ENCODE results near the gene CACNA2D2. TPM values are rescaled to one million over a fixed set of nuclear protein-coding genes. Genes with fewer than 3 reads are reported as not detected.

CACNA2D2 gene
- total RNA-seq, 1 experiment from 2014 or later, result not detected

- Histone ChIP-seq H3K9me3 (replicated peaks) (no peaks in the 10 kb centered on the region), H3K4me1 (replicated peaks) (peaks cover 4% of the 10 kb centered on the region), H3K4me3 (no peak overlapping the region), H3K27ac (no peak overlapping the region), H3K27me3 (replicated peaks) (peaks cover 46% of the 10 kb centered on the region), H3K36me3 (no peaks in the 10 kb centered on the region)
- DNase-seq (ENCODE audit: low read depth in 1 of 2, low spot score in 2 of 2), result no peak
Observed at GRCh38 chr3:50502225-50502583, 1.2 kb downstream of the CACNA2D2 start.

- Histone ChIP-seq H3K9me3 (replicated peaks) (no peaks in the 10 kb centered on the region), H3K36me3 (no peaks in the 10 kb centered on the region), H3K27me3 (replicated peaks) (peaks cover 20% of the 10 kb centered on the region; the same call in 1 of the 2 replicates), H3K4me1 (replicated peaks) (no peaks in the 10 kb centered on the region), H3K4me3 (no peak overlapping the region), H3K27ac (no peak overlapping the region)
- DNase-seq (ENCODE audit: low read depth in 1 of 2, low spot score in 2 of 2), result no peak
Observed at GRCh38 chr3:50495609-50496423, 7.6 kb downstream of the CACNA2D2 start.

- Histone ChIP-seq H3K4me3 (no peak overlapping the region), H3K4me1 (replicated peaks) (no peaks in the 10 kb centered on the region), H3K9me3 (replicated peaks) (no peaks in the 10 kb centered on the region), H3K27me3 (replicated peaks) (0 out of 2 replicates have a peak, but pooled peaks cover 10% of the 10 kb centered on the region), H3K27ac (no peak overlapping the region), H3K36me3 (no peaks in the 10 kb centered on the region)
- no peak for DNase-seq (ENCODE audit: low read depth in 1 of 2, low spot score in 2 of 2)
Observed at GRCh38 chr3:50494126-50494525, 9.3 kb downstream of the CACNA2D2 start.

GRCh38 chr3:50493623-50494022 lies 9.8 kb downstream of the CACNA2D2 start:
- DNase-seq (ENCODE audit: low read depth in 1 of 2, low spot score in 2 of 2), result no peak
- no peaks in the 10 kb centered on the region for H3K9me3 ChIP-seq (replicated peaks)
- no peak overlapping the region for H3K4me3 ChIP-seq
- no peaks in the 10 kb centered on the region for H3K4me1 ChIP-seq (replicated peaks)
- H3K27me3 ChIP-seq (replicated peaks), result 0 out of 2 replicates have a peak, but pooled peaks cover 9% of the 10 kb centered on the region
- no peak overlapping the region for H3K27ac ChIP-seq
- H3K36me3 ChIP-seq, result no peaks in the 10 kb centered on the region

GRCh38 chr3:50493086-50493485 lies 10.3 kb downstream of the CACNA2D2 start:
- Histone ChIP-seq H3K36me3 (no peaks in the 10 kb centered on the region), H3K27me3 (replicated peaks) (0 out of 2 replicates have a peak, but pooled peaks cover 7% of the 10 kb centered on the region), H3K4me3 (no peak overlapping the region), H3K4me1 (replicated peaks) (no peaks in the 10 kb centered on the region), H3K27ac (no peak overlapping the region), H3K9me3 (replicated peaks) (no peaks in the 10 kb centered on the region)
- DNase-seq (ENCODE audit: low read depth in 1 of 2, low spot score in 2 of 2), result no peak

GRCh38 chr3:50491023-50491422 lies 12.4 kb downstream of the CACNA2D2 start:
- Histone ChIP-seq H3K4me1 (replicated peaks) (no peaks in the 10 kb centered on the region), H3K27ac (no peak overlapping the region), H3K27me3 (replicated peaks) (0 out of 2 replicates have a peak, but pooled peaks cover 4% of the 10 kb centered on the region), H3K4me3 (no peak overlapping the region), H3K9me3 (replicated peaks) (no peaks in the 10 kb centered on the region), H3K36me3 (no peaks in the 10 kb centered on the region)
- DNase-seq (ENCODE audit: low read depth in 1 of 2, low spot score in 2 of 2), result no peak

- no peaks in the 10 kb centered on the region for H3K9me3 ChIP-seq (replicated peaks)
- no peak overlapping the region for H3K27ac ChIP-seq
- H3K4me3 ChIP-seq, result no peak overlapping the region
- DNase-seq (ENCODE audit: low read depth in 1 of 2, low spot score in 2 of 2), result no peak
- no peaks in the 10 kb centered on the region for H3K36me3 ChIP-seq
- H3K27me3 ChIP-seq (replicated peaks), result no peaks in the 10 kb centered on the region
- no peaks in the 10 kb centered on the region for H3K4me1 ChIP-seq (replicated peaks)
Observed at GRCh38 chr3:50490424-50490823, 13.0 kb downstream of the CACNA2D2 start.

GRCh38 chr3:50487181-50487580 lies 16.3 kb downstream of the CACNA2D2 start:
- Histone ChIP-seq H3K9me3 (replicated peaks) (no peaks in the 10 kb centered on the region), H3K4me3 (no peak overlapping the region), H3K27me3 (replicated peaks) (no peaks in the 10 kb centered on the region; the same call in 1 of the 2 replicates), H3K36me3 (no peaks in the 10 kb centered on the region), H3K4me1 (replicated peaks) (no peaks in the 10 kb centered on the region), H3K27ac (no peak overlapping the region)
- no peak for DNase-seq (ENCODE audit: low read depth in 1 of 2, low spot score in 2 of 2)

- H3K4me3 ChIP-seq, result no peak overlapping the region
- H3K27ac ChIP-seq, result no peak overlapping the region
- no peak for DNase-seq (ENCODE audit: low read depth in 1 of 2, low spot score in 2 of 2)
Observed at GRCh38 chr3:50486219-50486888, 17.1 kb downstream of the CACNA2D2 start.

GRCh38 chr3:50484722-50485121 lies 18.7 kb downstream of the CACNA2D2 start:
- no peaks in the 10 kb centered on the region; the same call in 1 of the 2 replicates for H3K27me3 ChIP-seq (replicated peaks)
- no peak overlapping the region for H3K27ac ChIP-seq
- no peaks in the 10 kb centered on the region for H3K4me1 ChIP-seq (replicated peaks)
- H3K9me3 ChIP-seq (replicated peaks), result no peaks in the 10 kb centered on the region
- no peak overlapping the region for H3K4me3 ChIP-seq
- H3K36me3 ChIP-seq, result no peaks in the 10 kb centered on the region
- DNase-seq (ENCODE audit: low read depth in 1 of 2, low spot score in 2 of 2), result no peak

More at GRCh38 chr3:50486219-50486888, 17.1 kb downstream of the CACNA2D2 start:
- Histone ChIP-seq H3K9me3 (replicated peaks) (no peaks in the 10 kb centered on the region), H3K27me3 (replicated peaks) (no peaks in the 10 kb centered on the region; the same call in 1 of the 2 replicates), H3K36me3 (no peaks in the 10 kb centered on the region), H3K4me1 (replicated peaks) (no peaks in the 10 kb centered on the region)

GRCh38 chr3:50483374-50483773 lies 20.1 kb downstream of the CACNA2D2 start:
- H3K27me3 ChIP-seq (replicated peaks), result no peaks in the 10 kb centered on the region; the same call in 1 of the 2 replicates
- H3K36me3 ChIP-seq, result no peaks in the 10 kb centered on the region
- DNase-seq (ENCODE audit: low read depth in 1 of 2, low spot score in 2 of 2), result no peak
- no peak overlapping the region for H3K4me3 ChIP-seq
- no peaks in the 10 kb centered on the region for H3K4me1 ChIP-seq (replicated peaks)
- no peaks in the 10 kb centered on the region for H3K9me3 ChIP-seq (replicated peaks)
- H3K27ac ChIP-seq, result no peak overlapping the region

GRCh38 chr3:50481992-50482391 lies 21.4 kb downstream of the CACNA2D2 start:
- no peaks in the 10 kb centered on the region for H3K9me3 ChIP-seq (replicated peaks)
- DNase-seq (ENCODE audit: low read depth in 1 of 2, low spot score in 2 of 2), result no peak
- H3K36me3 ChIP-seq, result no peaks in the 10 kb centered on the region
- H3K4me3 ChIP-seq, result no peak overlapping the region
- H3K27me3 ChIP-seq (replicated peaks), result no peaks in the 10 kb centered on the region; the same call in 1 of the 2 replicates
- no peaks in the 10 kb centered on the region for H3K4me1 ChIP-seq (replicated peaks)
- H3K27ac ChIP-seq, result no peak overlapping the region

GRCh38 chr3:50480471-50480870 lies 23.0 kb downstream of the CACNA2D2 start:
- Histone ChIP-seq H3K4me1 (replicated peaks) (no peaks in the 10 kb centered on the region), H3K4me3 (no peak overlapping the region), H3K9me3 (replicated peaks) (no peaks in the 10 kb centered on the region), H3K36me3 (no peaks in the 10 kb centered on the region), H3K27me3 (replicated peaks) (no peaks in the 10 kb centered on the region; the same call in 1 of the 2 replicates), H3K27ac (no peak overlapping the region)
- no peak for DNase-seq (ENCODE audit: low read depth in 1 of 2, low spot score in 2 of 2)

GRCh38 chr3:50479523-50479922 lies 23.9 kb downstream of the CACNA2D2 start:
- Histone ChIP-seq H3K27me3 (replicated peaks) (no peaks in the 10 kb centered on the region; the same call in 1 of the 2 replicates), H3K4me3 (no peak overlapping the region), H3K27ac (no peak overlapping the region), H3K4me1 (replicated peaks) (no peaks in the 10 kb centered on the region), H3K36me3 (no peaks in the 10 kb centered on the region), H3K9me3 (replicated peaks) (no peaks in the 10 kb centered on the region)
- DNase-seq (ENCODE audit: low read depth in 1 of 2, low spot score in 2 of 2), result no peak

Data from SJSA1 (cell line).